HG03378 (cell line): ENCODE measurements around the gene SPATA31C2.
"Not testable (repeated sequence)": the region's sequence is repeated elsewhere in the genome, so short reads cannot be mapped to it uniquely, and the experiment has no call there.

Experiments used
- ATAC-seq: cut with Tn5 transposase; IDR thresholded peaks from one replicate; pipeline ENCODE4 v1.9.1; 2021; ENCODE audit warnings: mild to moderate bottlenecking, moderate library complexity; ENCODE audit not compliant: unreplicated experiment

SPATA31C2 gene

GRCh38 chr9:88127700-88128300 lies 10.5 kb downstream of the SPATA31C2 start:
- not testable (repeated sequence) for ATAC-seq

GRCh38 chr9:88123413-88123812 lies 14.9 kb downstream of the SPATA31C2 start:
- not testable (repeated sequence) for ATAC-seq

GRCh38 chr9:88118121-88118520 lies 20.2 kb downstream of the SPATA31C2 start:
- not testable (repeated sequence) for ATAC-seq

GRCh38 chr9:88114968-88115612 lies 23.2 kb downstream of the SPATA31C2 start:
- ATAC-seq = not testable (repeated sequence)

- not testable (repeated sequence) for ATAC-seq
These were observed 23.9 kb downstream of the SPATA31C2 start for GRCh38 chr9:88114283-88114967.

GRCh38 chr9:88113156-88114130 lies 24.8 kb downstream of the SPATA31C2 start:
- not testable (repeated sequence) for ATAC-seq

GRCh38 chr9:88110026-88110425 lies 28.2 kb downstream of the SPATA31C2 start:
- no peak for ATAC-seq

- ATAC-seq = no peak
These were observed 29.5 kb downstream of the SPATA31C2 start for GRCh38 chr9:88108779-88109178.

- ATAC-seq = no peak
These were observed 31.8 kb downstream of the SPATA31C2 start for GRCh38 chr9:88106492-88106891.

GRCh38 chr9:88092797-88093331 lies 45.4 kb downstream of the SPATA31C2 start:
- ATAC-seq = no peak

GRCh38 chr9:88090151-88090581 lies 48.1 kb downstream of the SPATA31C2 start:
- no peak for ATAC-seq

GRCh38 chr9:88087906-88088305 lies 50.4 kb downstream of the SPATA31C2 start:
- no peak for ATAC-seq

GRCh38 chr9:88085476-88085875 lies 52.8 kb downstream of the SPATA31C2 start:
- no peak for ATAC-seq

- no peak for ATAC-seq
These were observed 53.7 kb downstream of the SPATA31C2 start for GRCh38 chr9:88084357-88085183.
